Fibroblast of skin of scalp (primary cell): ENCODE data around the gene TRIOBP.

Experiments used
- DNase-seq: peaks from one replicate; pipeline ENCODE4 v3.0.0-alpha.2; 2013

Gene TRIOBP

DNA sequence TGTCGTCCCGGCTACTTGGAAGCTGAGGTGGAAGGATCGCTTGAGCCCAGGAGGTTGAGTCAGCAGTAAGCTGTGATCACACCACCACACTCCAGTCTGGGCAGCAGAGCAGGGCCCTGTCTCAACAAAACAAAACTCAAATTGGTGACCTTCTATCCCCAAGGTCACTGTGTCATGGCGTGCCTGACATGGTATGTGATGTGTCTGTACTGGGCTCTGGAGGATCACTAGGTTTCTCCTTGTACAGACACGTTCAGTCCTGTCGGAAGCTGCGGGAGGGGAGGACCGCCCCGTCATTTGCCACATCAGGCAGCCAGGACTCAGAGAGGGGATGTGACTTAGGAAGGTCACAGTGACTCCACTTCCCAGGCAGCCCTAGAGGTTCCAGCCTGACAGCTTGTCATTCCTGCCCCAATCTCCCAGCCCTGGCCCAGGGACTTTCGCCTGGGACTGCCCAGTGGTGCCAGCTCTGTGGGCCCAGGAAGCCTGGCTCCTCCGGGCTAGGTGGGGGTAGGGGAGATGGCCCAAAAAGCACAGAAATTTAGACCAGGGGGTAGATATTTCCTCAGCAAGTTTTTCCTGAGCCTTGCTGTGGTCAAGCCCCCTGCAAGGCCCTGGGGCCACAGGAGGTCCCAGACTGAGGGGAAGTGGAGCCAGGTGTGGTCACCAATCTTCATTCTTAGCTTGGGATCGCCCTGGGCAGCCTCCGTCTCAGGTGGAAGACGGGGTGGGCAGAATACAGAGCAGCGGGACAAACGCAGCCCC, 53.2 kb downstream of the TRIOBP start:
- peak; percentile 41 for DNase-seq

DNA sequence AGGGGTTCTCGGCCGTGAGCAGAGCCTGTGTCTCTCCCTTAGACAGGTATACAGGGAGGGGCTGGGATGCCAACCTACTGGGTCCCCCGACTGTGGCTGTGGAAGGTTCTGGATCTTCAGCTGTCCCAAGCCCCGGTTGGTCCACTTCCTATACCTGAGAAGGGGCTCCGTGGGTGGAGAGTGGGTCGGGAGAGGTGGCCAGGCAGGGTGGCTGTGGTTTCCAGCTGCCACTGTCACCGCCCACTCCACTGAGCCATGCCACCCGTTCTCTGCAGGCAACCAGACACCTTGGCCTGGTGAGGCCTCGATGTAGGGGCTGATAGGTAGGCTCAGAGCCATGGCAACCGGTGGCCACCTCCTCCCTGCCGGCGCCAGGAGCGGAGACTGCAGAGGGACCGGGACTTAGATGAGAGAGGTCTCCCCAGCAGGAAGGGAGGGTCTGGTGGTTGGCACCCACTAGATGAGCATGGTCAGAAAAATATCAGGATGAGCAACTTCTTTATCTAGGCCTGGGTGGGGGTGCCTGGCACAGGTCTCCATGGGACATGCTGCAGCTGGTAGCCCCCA, 53.8 kb downstream of the TRIOBP start:
- DNase-seq, result no peak

DNA sequence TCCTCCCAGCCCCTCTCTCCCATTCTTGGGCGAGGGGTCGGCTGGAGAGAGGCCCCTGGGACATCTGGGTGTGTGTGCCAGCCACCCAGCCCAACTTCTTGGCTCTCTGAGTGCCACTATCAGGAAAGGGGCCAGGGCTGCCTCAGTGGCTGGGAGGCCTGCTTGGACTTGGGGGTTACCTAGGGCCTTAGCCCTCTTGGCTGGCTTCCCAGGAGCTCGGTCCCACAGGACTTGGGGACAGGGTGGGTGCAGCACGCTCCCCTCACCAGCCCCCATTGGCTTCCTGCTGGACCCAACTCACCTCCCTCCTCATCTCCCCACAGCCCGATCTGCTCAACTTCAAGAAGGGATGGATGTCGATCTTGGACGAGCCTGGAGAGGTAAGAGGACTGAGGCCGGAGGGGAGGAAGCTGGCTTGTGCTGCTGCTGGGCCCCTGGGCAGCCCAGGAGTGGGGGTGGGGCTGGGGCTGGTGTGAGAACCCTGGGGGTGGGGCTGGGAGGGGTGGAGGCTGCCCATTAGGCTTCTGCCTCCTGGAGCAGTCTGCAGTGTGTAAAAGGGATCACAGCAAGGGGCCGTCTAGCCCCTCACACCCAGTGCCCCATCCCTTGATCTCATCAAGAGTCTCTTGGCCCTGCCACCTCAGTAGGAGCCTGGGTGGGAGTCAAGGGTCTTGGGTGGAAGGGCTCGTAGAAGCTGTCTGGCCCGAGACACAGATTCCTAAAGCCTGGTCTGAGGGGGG, 54.8 kb downstream of the TRIOBP start:
- no peak for DNase-seq

DNA sequence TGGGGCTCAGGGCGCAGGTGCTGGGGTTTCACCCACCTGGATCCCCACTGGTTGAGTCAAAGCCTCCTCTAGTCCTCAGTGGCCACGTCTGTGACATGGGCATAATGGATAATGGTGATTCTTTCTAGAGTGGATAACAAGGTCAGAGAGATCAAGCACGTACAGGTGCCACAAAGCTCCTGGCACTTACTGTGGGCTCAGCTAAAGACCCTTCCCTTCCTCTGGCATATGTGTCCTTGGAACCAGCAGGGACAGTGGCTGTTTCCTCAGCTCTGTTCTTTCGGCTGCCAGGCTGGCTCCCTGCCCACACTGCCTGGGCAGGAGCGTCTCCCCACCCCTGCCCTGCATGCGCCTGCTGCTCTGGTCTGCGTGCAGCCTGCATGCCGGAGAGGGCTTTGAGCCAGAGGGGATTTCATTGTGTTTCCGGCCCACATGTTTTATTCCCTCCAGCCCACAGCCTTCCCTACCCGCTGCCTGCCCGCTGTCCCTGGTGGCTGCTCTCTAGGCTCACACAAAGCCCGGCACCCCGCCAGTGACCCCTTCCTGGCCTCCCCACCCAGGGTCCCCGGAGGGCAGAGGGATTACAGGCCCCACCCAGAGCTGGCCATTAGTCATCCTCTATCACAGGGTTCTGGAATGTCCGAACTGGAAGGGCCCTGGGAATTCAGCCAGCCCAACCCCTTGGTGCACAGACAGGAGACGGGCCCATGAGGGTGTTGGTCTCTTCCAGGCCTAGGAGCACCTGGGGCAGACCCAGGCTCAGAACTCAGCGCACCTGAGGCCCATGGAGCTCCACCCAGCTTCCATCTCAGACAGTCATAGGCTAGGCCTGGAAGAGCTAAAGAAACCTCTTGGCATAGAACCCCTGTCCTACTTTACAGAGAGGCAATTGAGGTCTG, 55.6 kb downstream of the TRIOBP start:
- peak; percentile 97 for DNase-seq

DNA sequence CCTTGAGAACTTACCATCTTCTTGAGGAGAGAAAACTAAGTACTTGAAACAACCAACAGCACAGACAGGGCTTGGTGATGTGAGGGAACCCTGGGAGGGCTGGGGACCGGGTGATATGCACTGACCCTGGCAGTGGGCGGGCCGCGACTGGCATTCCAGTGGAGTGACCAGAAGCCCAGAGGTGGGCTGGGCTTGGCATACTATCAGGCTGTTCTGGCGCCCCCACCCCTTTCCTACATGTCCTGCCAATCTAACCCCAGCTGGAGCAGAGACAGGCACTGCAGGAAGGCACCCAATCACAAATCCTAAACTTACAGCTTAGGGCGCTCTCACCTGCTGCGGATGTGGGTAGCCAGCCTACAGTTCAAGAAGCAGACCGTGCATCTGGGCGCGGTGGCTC, 56.9 kb downstream of the TRIOBP start:
- DNase-seq, result no peak

DNA sequence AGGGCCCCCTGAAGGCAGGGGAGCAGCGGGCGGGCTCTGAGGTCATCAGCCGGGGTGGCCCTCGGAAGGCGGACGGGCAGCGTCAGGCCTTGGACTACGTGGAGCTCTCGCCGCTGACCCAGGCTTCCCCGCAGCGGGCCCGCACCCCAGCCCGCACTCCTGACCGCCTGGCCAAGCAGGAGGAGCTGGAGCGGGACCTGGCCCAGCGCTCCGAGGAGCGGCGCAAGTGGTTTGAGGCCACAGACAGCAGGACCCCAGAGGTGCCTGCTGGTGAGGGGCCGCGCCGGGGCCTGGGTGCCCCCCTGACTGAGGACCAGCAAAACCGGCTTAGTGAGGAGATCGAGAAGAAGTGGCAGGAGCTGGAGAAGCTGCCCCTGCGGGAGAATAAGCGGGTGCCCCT, 60.8 kb downstream of the TRIOBP start:
- no peak for DNase-seq

DNA sequence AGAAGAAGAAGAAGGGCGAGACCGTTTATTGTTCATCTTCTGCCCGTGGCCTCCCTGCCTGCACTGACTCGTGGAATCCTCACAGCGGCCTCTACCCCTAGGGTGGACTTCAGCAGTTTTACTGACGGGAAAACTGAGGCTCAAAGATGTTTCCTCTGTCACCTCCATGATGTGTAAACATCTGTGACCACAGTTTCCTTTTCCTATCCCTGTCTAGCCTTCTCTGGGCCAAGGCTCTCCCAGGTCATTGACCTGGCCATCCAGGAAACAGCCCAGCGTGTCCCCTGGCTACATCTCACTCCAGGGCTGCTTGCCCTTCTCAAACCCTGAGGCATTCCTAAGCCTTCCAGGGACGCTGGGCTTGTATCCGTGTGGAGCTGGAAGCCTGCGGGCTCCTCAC, 61.8 kb downstream of the TRIOBP start:
- no peak for DNase-seq

DNA sequence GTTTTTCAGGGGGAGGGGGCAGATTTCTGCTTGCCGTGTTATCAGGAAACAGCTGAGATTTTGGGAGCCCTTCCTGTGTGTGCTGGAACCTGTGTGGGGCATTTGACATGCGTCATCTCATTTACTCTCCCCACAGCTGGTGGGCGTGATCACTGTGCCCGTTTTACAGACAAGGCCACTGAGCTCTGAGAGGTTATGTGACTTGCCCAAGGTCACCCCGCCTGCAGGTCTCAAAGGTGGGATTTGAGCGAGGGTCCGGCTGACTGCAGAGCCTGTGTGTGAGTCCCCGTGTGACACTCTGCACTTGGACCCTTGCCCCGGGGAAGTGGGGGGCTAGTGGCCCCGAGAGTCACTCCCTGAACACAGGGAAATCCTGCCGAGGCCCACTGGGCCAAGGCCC, 62.4 kb downstream of the TRIOBP start:
- DNase-seq, result no peak

DNA sequence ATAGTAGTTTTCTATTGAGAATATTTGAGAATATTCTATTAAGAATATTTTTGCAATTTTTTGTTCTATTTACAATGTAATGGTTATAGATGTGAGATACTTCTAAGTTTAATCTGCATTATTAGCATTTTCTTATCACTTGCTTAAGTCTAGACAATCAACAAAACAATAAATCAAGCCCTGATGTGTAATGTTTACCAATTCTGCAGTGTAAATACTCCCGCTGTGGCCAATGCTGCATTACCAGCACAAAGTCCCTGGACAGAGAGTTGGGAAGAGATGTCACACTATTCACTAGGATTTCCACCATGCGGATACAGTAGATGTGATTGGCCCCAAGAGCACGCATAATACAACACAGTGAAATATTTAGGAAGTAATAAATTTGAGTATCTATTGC, 63.3 kb downstream of the TRIOBP start:
- DNase-seq, result no peak

DNA sequence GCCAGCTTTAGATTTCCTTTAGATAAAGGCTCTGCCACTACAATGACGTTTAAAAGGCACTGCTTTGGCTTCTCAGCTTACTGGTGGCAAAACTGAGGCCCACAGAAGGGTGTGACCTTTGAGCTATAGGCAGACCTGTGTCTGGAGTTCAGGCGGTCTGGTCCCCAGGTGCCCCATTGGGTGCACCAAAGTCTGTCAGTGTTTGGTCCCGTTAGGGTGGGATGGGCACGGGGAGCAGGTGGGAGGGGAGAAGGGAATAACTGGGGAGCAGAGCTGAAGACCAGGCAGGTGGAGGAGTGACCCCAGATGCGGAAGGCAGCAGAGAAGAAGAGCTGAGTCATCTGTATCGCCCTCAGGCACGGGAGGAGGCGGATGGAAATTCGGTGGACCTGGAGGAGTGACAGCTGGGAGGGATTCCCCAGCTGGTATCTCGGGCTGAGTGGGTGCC, 65.6 kb downstream of the TRIOBP start:
- no peak for DNase-seq

- no peak for DNase-seq
Observed at GRCh38 chr22:37763012-37763411, 66.2 kb downstream of the TRIOBP start.

DNA sequence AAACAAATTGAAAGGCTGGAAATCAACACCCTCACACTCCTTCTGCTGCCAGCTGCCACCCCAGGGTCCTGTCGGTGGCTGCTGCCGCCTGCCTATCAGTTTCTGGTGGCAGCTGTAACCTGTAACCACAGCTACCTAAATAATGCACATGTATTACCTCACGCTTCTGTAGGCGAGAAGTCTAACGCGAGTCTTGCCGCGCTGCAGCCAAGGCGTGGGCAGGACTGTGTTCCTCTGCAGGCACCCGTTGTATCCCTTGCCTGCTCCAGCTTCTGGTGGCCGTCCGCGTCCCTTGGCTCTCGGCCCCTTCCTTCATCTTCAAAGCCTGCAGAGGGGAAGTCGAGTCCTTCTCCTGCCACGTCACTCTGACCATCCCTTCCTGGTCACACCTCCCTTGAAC, 66.8 kb downstream of the TRIOBP start:
- no peak for DNase-seq

DNA sequence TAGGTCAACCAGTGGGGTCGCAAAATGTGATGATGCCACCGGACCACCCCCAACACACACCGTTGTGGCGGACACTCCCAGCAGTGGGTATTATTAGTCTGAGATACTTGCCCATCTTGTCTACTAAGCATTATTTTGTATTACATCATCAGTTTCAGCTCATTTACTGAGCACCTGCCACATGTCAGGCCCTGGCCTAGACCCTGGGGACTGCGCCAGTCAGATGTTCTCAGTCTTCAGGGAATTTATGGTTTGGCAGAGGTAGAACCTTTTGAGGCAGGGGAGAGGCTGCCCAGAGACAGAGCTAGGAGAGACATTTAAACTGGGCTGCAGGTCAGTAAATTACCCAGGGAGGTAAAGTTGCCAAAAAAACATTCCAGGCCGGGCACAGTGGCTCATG, 67.8 kb downstream of the TRIOBP start:
- DNase-seq, result no peak

DNA sequence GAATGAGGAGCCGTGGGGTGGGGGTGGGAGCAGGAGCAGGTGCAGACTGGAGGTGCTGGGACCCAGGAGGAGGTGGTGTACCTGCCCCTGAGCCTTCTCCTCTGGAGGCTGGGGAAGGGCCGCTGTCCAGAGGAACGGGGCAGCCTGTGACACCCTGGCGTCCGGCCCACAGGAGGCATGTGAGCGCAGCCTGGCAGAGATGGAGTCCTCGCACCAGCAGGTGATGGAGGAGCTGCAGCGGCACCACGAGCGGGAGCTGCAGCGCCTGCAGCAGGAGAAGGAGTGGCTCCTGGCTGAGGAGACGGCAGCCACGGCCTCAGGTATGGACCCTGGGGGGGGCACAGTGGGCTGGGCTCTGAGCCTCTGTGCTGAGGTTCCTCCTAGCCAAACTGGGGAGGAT, 68.7 kb downstream of the TRIOBP start:
- DNase-seq, result no peak

DNA sequence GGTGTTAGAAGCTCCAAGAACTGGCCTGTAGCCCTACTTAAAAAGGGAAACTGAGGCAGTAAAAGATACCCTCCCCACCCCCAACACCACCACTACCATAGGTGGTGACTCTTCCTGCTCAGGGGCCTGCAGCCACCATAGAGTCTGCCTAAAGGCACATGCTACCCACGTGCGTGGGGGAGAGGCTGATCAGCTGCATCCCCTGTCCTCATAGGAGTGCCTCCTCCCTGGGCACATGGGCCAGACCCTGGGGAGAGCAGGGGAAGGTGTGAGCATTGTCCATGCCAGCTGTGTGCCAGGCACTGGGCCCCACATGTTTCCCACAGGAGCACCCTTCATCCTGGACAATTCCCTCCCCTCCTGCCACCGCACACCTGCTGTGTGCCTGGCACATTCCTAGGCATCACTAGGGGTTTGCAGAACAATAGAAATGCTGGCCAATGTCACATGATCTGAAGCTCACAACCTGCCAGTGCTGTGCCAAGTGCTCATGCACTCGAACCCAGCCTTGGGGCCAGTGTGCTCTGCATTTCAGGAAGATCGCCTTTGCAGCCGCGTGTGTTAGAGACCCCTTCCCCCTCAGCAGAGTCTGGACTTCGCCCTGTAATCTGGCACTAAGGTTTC, 69.2 kb downstream of the TRIOBP start:
- DNase-seq, result no peak

DNA sequence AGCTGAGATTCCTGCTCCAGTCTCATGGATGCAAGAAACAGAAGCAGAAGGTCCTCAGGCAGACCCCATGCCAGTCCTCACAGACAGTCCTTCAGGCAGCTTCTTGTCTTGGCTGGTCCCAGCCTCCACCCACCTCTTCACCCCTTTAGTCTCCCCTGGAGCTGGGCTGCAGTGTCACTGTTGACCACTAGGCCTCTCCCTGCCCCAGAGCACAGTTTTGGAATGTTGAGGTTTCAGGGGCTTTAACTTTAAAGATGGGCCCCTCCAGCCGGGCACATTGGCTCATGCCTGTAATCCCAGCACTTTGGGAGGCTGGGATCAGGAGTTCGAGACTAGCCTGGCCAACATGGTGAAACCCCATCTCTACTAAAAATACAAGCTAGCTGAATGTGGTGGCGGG, 71.4 kb downstream of the TRIOBP start:
- no peak for DNase-seq

- DNase-seq, result no peak
Observed at GRCh38 chr22:37769056-37769455, 72.2 kb downstream of the TRIOBP start.

GRCh38 chr22:37771081-37771480, 74.2 kb downstream of the TRIOBP start:
- DNase-seq, result no peak

DNA sequence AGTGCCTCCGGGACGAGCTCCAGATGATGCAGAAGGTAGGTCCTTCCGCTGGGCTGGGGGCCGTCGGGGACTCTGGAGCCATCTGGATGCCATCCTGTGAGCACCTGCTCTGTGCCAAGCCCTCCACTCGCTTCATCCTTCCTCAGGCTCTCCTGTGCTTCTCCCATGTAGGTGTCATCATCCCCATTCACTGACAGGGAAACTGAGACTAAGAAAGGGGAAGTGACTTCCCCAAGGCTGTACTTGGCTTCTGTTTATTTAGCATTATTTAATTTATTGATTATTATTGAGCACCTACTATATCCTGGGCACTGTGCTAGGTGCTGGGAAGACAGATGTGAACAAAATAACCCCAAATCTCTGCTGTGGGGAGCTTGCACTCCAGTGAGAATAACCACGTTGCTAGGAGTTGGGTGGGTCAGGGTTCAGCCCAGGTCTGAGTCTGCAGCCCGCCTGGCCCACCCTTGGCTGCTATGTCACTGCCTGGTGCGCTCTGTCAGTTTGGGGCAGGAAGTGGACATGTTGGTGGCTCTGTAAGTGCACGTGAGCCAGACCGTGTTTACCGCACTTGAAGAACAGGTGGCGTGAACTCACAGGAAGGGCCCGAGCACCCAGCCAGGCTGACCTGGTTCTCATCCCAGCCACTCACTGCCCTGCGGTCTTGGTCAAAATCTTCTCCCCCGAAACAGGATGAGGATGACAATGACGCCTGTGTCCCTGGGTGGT, 75.0 kb downstream of the TRIOBP start:
- no peak for DNase-seq

- DNase-seq, result no peak
Observed at GRCh38 chr22:37774728-37775127, 77.9 kb downstream of the TRIOBP start.

DNA sequence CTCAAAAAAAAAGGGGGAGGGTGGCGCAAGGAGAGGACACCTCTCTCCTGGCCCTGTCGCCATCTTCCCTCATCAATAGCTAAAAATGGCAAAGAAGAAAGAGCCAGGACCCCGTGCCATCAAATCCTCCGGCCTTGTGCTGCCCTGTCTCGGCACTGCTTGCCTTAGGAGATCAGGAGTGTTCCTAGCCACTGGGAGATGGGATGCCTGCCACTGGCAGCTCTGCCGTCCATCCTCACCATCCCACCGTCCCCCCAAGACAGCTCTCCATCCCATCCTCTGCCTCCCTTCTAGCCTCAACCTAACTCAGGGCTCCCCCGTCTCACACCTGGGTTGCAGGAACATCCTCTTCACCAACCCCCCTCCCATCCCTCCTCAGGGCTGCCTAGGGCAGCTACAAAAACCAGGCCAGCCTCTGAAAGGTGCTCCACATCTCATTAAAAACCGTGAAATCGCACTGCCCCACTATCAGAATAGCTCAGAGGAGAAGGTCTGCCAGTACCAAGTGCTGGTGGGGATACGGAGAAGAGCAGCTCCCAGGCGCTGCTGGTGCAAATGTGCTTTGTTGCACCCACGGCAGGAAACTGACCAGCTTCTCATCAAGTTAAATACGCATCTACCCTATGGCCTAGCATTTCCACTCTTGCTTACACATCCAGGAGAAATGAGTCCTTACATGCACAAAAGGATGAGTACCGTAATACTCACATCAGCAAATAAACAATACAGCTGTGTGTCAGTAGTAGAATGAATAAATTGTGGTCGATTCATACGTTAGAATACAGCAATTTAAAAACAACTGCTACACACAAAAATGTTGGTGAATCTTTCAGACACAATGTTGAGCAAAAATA, 79.2 kb downstream of the TRIOBP start:
- peak; percentile 27 for DNase-seq
